HepG2 (cell line): Measurements from ENCODE around the gene AMIGO1. TPM values are rescaled to one million over a fixed set of nuclear protein-coding genes. Genes with fewer than 3 reads are reported as not detected.
A peak's percentile ranks its signal among the peaks of the same experiment; 100 is the strongest.

ENCODE experiments used
- ATAC-seq: fragments of 200-7000 bp; cut with Tn5 transposase; 3 replicates; pipeline ENCODE4 v1.9.1; 2020; ENCODE audit warnings: mild to moderate bottlenecking, moderate library complexity
- BruUV-seq: library from RNA; stranded (reverse); fragments of 400-500 nt; replicated peaks from 2 replicates; lab custom pipeline; 2021; lab: Mats Ljungman, UMichigan
- CTCF ChIA-PET: fragments of 300-600 bp; formaldehyde crosslinking; extraction: SDS; loops from one replicate; lab custom pipeline; 2021; ENCODE audit warnings: low total read pairs, inconsistent platforms, low intra/inter-chr PET ratio; lab: Yijun Ruan, JAX
- POLR2A ChIA-PET: fragments of 350-600 bp; sonication (Branson Sonifier 250); formaldehyde crosslinking; loops from one replicate; lab custom pipeline; 2020; ENCODE audit warnings: antibody characterized with exemption, inconsistent platforms; lab: Yijun Ruan, JAX
- DNase-seq: peaks from one replicate; pipeline ENCODE4 v3.0.0-alpha.2; 2015; ENCODE audit warnings: low spot score
- FAIRE-seq: peaks from 3 replicates; lab custom pipeline; 2011; peaks lifted over from hg19 to GRCh38; lab: Jason Lieb, UNC
- H2AFZ ChIP-seq: one replicate; pipeline ENCODE4 v1.6.1; 2011; ENCODE audit warnings: low read length, inconsistent platforms
- H3K27ac ChIP-seq: fragments of 300-600 bp; 3 replicates; pipeline ENCODE4 v1.8.0; 2011; ENCODE audit warnings: mixed run types, mild to moderate bottlenecking, mixed read lengths, low read length, inconsistent platforms; ENCODE audit not compliant: insufficient read depth; ENCODE audit errors: extremely low read length
- H3K27me3 ChIP-seq, 2 experiments: fragments of 200-600 bp in 1 of 2; 2 replicates in 1 of 2; 3 replicates in 1 of 2; pipeline versions ENCODE4 v1.6.0 to v1.8.0; 2011; ENCODE audit warnings: low read length in 2 of 2, mild to moderate bottlenecking in 2 of 2, moderate library complexity in 2 of 2, inconsistent platforms in 1 of 2; ENCODE audit not compliant: insufficient read depth in 2 of 2, control insufficient read depth in 1 of 2
- H3K36me3 ChIP-seq, 2 experiments: fragments of 200-600 bp in 1 of 2; replicated peaks in 1 of 2; 2 replicates in 1 of 2; 3 replicates in 1 of 2; pipeline versions ENCODE4 v1.5.1 to v1.8.0; 2011; ENCODE audit warnings: low read length in 2 of 2, inconsistent platforms in 1 of 2; ENCODE audit not compliant: insufficient read depth in 2 of 2, control insufficient read depth in 1 of 2
- H3K4me1 ChIP-seq: 2 replicates; pipeline ENCODE4 v1.5.1; 2012; ENCODE audit warnings: low read length, inconsistent platforms; ENCODE audit not compliant: insufficient read depth
- H3K4me2 ChIP-seq: 2 replicates; pipeline ENCODE4 v1.6.0; 2011; ENCODE audit warnings: low read depth, low read length, inconsistent platforms
- H3K4me3 ChIP-seq, 3 experiments: fragments of 200-600 bp in 1 of 3; sonication (generic), shearing (Covaris generic) in 1 of 3; replicated peaks in 1 of 3; 2 replicates each; pipeline ENCODE4 v1.5.1; 2011 to 2016; ENCODE audit warnings: low read length in 3 of 3, inconsistent platforms in 2 of 3, low read depth in 2 of 3, mild to moderate bottlenecking in 2 of 3, control low read depth in 1 of 3, mixed read lengths in 1 of 3; ENCODE audit not compliant: insufficient read depth in 1 of 3
- H3K79me2 ChIP-seq: one replicate; pipeline ENCODE4 v1.6.1; 2011; ENCODE audit warnings: low read length, inconsistent platforms; ENCODE audit not compliant: insufficient read depth
- H3K9ac ChIP-seq: 2 replicates; pipeline ENCODE4 v1.6.0; 2011; ENCODE audit warnings: mild to moderate bottlenecking, low read depth, low read length, inconsistent platforms; ENCODE audit not compliant: insufficient read depth
- H3K9me3 ChIP-seq: 2 replicates; pipeline ENCODE4 v1.5.1; 2012; ENCODE audit warnings: mild to moderate bottlenecking, low read length
- H4K20me1 ChIP-seq: 2 replicates; pipeline ENCODE4 v1.6.0; 2011; ENCODE audit warnings: inconsistent platforms, mild to moderate bottlenecking, low read length, moderate library complexity; ENCODE audit not compliant: insufficient read depth
- ZBTB2 ChIP-seq: sonication (generic); formaldehyde crosslinking; IDR thresholded peaks from 2 replicates; pipeline ENCODE4 v1.8.0; 2022; ENCODE audit warnings: low read depth, missing genetic modification reagents
- ZBTB26 ChIP-seq: IDR thresholded peaks from 2 replicates; pipeline ENCODE4 v1.6.1; 2016; ENCODE audit warnings: missing compliant biosample characterization, missing genetic modification reagents, borderline replicate concordance
- ZNF205 ChIP-seq: IDR thresholded peaks from 2 replicates; pipeline ENCODE4 v1.6.1; 2018; ENCODE audit warnings: missing biosample characterization, missing genetic modification reagents
- ZNF33B ChIP-seq: sonication (generic); formaldehyde crosslinking; IDR thresholded peaks from 2 replicates; pipeline ENCODE4 v1.5.1; 2020; ENCODE audit warnings: mild to moderate bottlenecking, missing genetic modification reagents
- ZNF816 ChIP-seq: sonication (generic); formaldehyde crosslinking; IDR thresholded peaks from 2 replicates; pipeline ENCODE4 v1.8.0; 2022; ENCODE audit warnings: missing genetic modification reagents, mild to moderate bottlenecking, borderline replicate concordance
- ZNF841 ChIP-seq: sonication (generic); formaldehyde crosslinking; IDR thresholded peaks from 2 replicates; pipeline ENCODE4 v1.8.1; 2023; ENCODE audit warnings: missing genetic modification reagents, borderline replicate concordance
- ZNF850 ChIP-seq: sonication (generic); formaldehyde crosslinking; conservative IDR thresholded peaks from 2 replicates; pipeline ENCODE4 v1.9.0; 2021; ENCODE audit warnings: mild to moderate bottlenecking, missing genetic modification reagents
- ZSCAN12 ChIP-seq: sonication (generic); formaldehyde crosslinking; IDR thresholded peaks from 2 replicates; pipeline ENCODE4 v1.9.0; 2021; ENCODE audit warnings: mild to moderate bottlenecking, missing genetic modification reagents
- WGBS: methylation state at CpG from one replicate; pipeline ENCODE4 v1.1.6; 2017; ENCODE audit warnings: low lambda C conversion rate; 5-methylcytosine and 5-hydroxymethylcytosine counted together
- in situ Hi-C: cut with HindIII; loops from 2 replicates; pipeline ENCODE4 v1.10.0; 2017; ENCODE audit warnings: low pct_unique_long_range_greater_than_20kb; ENCODE audit not compliant: extremely low pct_ligation_motif_present
- intact Hi-C: fragments of 100-400 bp; cut with micrococcal nuclease; formaldehyde crosslinking; loops from one replicate; pipeline ENCODE4 v1.10.0; 2022; ENCODE audit not compliant: unreplicated experiment
- polyA plus RNA-seq, 8 experiments: library from polyadenylated mRNA; depleted of rRNA in 3 of 8; stranded (reverse) in 7 of 8; unstranded in 1 of 8; fragments of >200 nt; fragmentation: Illumina TruSeq in 4 of 8; extraction: Trizol in 4 of 8; gene quantifications; 2 replicates each; pipeline versions ENCODE4 v1.2.1 to v1.2.3, GENCODE V29; 2011 to 2016; ENCODE audit warnings: low read depth in 4 of 8, missing spikeins in 1 of 8, mixed read lengths in 1 of 8; ENCODE audit not compliant: insufficient read depth in 1 of 8
- total RNA-seq, 5 experiments: library from RNA; depleted of rRNA; stranded (reverse); fragments of >200 nt; fragmentation: Illumina TruSeq; extraction: Trizol; gene quantifications; 2 replicates each; pipeline ENCODE4 v1.2.3, GENCODE V29; 2016; ENCODE audit warnings: low read depth in 1 of 5
- TF ChIP-seq, protein P1 (sequence below): sonication (generic); formaldehyde crosslinking; IDR thresholded peaks from 2 replicates; pipeline ENCODE4 v1.9.0; 2022; ENCODE audit warnings: low read depth, missing genetic modification reagents
- TF ChIP-seq, protein P2 (sequence below): sonication (generic); formaldehyde crosslinking; IDR thresholded peaks from 2 replicates; pipeline ENCODE4 v1.8.0; 2022; ENCODE audit warnings: missing genetic modification reagents, low read depth, mild to moderate bottlenecking, borderline replicate concordance

The AMIGO1 gene
- total and polyA plus RNA-seq, 2 of the 13 experiments (the other 11 are each of a cell fraction or from before 2014, with no cell fraction given): 0.40 to 1.3 TPM

- ATAC-seq (no peak), DNase-seq (no peak), FAIRE-seq (no peak)
- H3K79me2 ChIP-seq: no peaks in the 10 kb centered on the region
- no TSS peak for BruUV-seq
- intact Hi-C loops: no loop called here
- no peak overlapping the region for H2AFZ ChIP-seq
- H3K9me3 ChIP-seq: no peaks in the 10 kb centered on the region
- peaks cover 5% of the 10 kb centered on the region for H3K4me1 ChIP-seq
- peaks cover 4 to 43% of the 10 kb centered on the region in 2 experiments; a peak in 3 of 5 replicates for H3K27me3 ChIP-seq
- in situ Hi-C loops: no loop called here
- H3K36me3 ChIP-seq: no peaks in the 10 kb centered on the region
- no peak overlapping the region for H3K27ac ChIP-seq
- TF ChIP-seq ZBTB26 (CRISPR knock-in tag) (0 out of 2 replicates have a peak, but pooled peaks have one; percentile 52), ZSCAN12 (CRISPR knock-in tag) (no peak)
- H3K4me3 ChIP-seq: no peak overlapping the region
- ChIA-PET POLR2A (no interaction called here), CTCF (no interaction called here)
- no peak overlapping the region for H3K4me2 ChIP-seq
- 30% methylated on average over 7 of the region's 7 CpGs for whole genome bisulfite sequencing
- H4K20me1 ChIP-seq: no peaks in the 10 kb centered on the region
- no peak overlapping the region for H3K9ac ChIP-seq
Observed at GRCh38 chr1:109522026-109522425, 12.5 kb upstream of the AMIGO1 start.

- no peaks in the 10 kb centered on the region for H4K20me1 ChIP-seq
- POLR2A ChIA-PET: no interaction called here
- no peaks in the 10 kb centered on the region for H3K79me2 ChIP-seq
- H3K4me1 ChIP-seq: peaks cover 12% of the 10 kb centered on the region
- no peaks in the 10 kb centered on the region for H3K36me3 ChIP-seq
- H2AFZ ChIP-seq: no peak overlapping the region
- BruUV-seq: no TSS peak
- intact Hi-C loops (no loop called here), in situ Hi-C loops (no loop called here)
- H3K27me3 ChIP-seq: peaks cover 4 to 42% of the 10 kb centered on the region in 2 experiments; a peak in 3 of 5 replicates
- no peak for FAIRE-seq
- 23% methylated on average over 14 of the region's 14 CpGs for WGBS
- no peaks in the 10 kb centered on the region for H3K9me3 ChIP-seq
- no peak for DNase-seq
- ATAC-seq: no peak
- CTCF ChIA-PET: no interaction called here
- no peak overlapping the region for H3K9ac ChIP-seq
- H3K27ac ChIP-seq: no peak overlapping the region
- H3K4me3 ChIP-seq: no peak overlapping the region
- H3K4me2 ChIP-seq: no peak overlapping the region
- TF ChIP-seq ZNF33B (CRISPR knock-in tag) (no peak), ZNF850 (CRISPR knock-in tag) (no peak), ZBTB2 (no peak), ZNF841 (CRISPR knock-in tag) (no peak), ZNF816 (CRISPR knock-in tag) (no peak), ZNF205 (CRISPR knock-in tag) (no peak)
- TF ChIP-seq, protein P1, sequence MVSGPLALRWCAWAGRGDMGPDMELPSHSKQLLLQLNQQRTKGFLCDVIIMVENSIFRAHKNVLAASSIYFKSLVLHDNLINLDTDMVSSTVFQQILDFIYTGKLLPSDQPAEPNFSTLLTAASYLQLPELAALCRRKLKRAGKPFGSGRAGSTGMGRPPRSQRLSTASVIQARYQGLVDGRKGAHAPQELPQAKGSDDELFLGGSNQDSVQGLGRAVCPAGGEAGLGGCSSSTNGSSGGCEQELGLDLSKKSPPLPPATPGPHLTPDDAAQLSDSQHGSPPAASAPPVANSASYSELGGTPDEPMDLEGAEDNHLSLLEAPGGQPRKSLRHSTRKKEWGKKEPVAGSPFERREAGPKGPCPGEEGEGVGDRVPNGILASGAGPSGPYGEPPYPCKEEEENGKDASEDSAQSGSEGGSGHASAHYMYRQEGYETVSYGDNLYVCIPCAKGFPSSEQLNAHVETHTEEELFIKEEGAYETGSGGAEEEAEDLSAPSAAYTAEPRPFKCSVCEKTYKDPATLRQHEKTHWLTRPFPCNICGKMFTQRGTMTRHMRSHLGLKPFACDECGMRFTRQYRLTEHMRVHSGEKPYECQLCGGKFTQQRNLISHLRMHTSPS (CRISPR knock-in tag): no peak
- TF ChIP-seq, protein P2, sequence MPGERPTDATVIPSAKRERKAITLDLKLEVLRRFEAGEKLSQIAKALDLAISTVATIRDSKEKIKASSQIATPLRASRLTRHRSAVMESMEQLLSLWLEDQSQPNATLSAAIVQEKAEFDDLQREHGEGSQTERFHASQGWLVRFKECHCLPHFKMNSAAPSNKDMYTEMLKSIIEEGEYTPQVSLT: no peak
Observed at GRCh38 chr1:109521002-109521951, 11.8 kb upstream of the AMIGO1 start.
